GM19193 (cell line): ENCODE results near the gene BRAP.
A peak's percentile ranks its signal among the peaks of the same experiment; 100 is the strongest.

ENCODE experiments used
- POLR2A ChIP-seq: IDR thresholded peaks from 4 replicates; pipeline ENCODE4 v1.6.1; 2011; ENCODE audit not compliant: insufficient read depth, insufficient read length; ENCODE audit errors: extremely low read depth

BRAP gene, protein sequence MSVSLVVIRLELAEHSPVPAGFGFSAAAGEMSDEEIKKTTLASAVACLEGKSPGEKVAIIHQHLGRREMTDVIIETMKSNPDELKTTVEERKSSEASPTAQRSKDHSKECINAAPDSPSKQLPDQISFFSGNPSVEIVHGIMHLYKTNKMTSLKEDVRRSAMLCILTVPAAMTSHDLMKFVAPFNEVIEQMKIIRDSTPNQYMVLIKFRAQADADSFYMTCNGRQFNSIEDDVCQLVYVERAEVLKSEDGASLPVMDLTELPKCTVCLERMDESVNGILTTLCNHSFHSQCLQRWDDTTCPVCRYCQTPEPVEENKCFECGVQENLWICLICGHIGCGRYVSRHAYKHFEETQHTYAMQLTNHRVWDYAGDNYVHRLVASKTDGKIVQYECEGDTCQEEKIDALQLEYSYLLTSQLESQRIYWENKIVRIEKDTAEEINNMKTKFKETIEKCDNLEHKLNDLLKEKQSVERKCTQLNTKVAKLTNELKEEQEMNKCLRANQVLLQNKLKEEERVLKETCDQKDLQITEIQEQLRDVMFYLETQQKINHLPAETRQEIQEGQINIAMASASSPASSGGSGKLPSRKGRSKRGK

DNA sequence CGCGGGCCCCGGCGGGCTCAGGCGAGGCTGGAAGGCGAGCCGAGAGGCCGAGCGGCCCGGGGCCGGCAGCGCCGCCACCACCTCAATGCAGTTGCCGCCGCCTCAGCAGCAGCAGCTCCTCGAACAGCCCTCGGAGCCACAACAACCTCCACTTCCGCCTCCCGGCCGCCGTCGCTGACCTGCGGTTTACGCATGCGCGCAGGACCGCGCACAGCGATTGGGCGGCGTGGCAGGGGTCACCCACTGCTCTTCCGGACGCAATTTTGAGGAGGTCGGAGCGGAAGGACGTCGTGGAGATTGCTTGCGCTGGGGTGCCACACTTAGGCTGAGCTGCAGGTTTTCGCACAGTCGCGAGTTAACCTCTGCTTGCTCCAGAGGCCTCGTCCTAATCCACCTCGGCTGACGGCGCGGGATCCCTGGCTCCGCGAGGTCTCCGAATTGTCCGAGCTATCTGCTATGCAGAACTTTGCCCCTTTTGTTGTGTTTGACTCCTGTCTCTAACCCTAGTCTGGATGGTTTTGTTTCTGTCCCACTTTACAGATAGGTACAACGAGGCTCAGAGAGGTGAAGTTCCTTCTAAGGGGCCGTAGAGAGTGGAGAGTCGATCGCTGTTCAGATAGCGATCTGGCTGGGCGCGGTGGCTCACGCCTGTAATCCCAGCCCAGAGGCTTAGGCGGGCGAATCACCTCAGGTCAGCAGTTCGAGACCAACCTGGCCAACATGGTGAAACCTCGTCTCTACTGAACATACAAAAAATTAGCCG, at the start of gene BRAP, which contains the start of gene ACAD10:
BRAP (minus strand) TSS at position 146 of the 763 bp plus-strand sequence. CDS start 164 bp downstream, outside the sequence.
ACAD10 (plus strand) TSS at position 243 of the 763 bp plus-strand sequence. CDS start 6,657 bp downstream, outside the sequence.
- peak; percentile 98 for TF ChIP-seq POLR2A

GRCh38 chr12:111733340-111733915, 47.7 kb upstream of the BRAP start:
- no peak for TF ChIP-seq POLR2A

DNA sequence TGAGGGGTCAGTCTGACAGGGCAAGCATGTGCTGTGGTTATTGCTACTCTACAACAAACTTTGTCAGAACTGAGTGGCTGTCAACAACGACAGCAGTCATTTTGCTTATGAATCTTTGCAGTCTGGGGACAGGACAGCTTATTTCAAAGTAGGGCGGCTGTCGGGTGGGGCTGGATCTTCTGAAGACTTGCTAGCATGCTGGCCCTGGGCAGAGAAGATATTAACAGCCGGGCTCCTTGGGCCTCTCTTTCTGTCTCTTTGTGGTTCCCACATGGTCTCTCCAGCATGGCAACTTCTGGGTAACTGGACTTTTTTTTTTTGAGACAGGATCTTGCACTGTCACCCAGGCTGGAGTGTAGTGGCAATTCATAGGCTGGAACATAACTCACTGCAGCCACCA, 47.0 kb upstream of the BRAP start:
- no peak for TF ChIP-seq POLR2A

GRCh38 chr12:111730420-111730819, 44.7 kb upstream of the BRAP start:
- TF ChIP-seq POLR2A, result no peak

- no peak for TF ChIP-seq POLR2A
Measured at GRCh38 chr12:111728795-111729194, 43.0 kb upstream of the BRAP start.

DNA sequence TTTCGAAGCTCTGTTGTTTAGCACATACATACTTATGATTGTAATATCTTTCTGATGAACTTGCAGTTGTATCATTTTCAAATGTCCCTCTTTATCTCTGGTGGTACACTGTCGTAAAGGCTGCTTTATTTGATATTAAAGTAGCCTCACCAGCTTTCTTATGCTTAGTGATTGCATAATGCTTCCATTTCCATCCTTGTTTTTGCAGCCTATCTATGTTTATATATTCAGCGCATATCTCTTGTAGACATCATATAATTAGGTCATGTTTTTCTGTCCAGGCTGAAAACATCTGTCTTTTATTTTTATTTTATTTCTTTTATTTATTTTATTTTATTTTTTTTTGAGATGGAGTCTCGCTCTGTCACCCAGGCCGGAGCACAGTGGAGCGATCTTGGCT, 34.7 kb upstream of the BRAP start:
- no peak for TF ChIP-seq POLR2A

GRCh38 chr12:111715279-111715678, 29.5 kb upstream of the BRAP start:
- no peak for TF ChIP-seq POLR2A

GRCh38 chr12:111706145-111706544, 20.4 kb upstream of the BRAP start:
- TF ChIP-seq POLR2A, result no peak

- no peak for TF ChIP-seq POLR2A
Measured at GRCh38 chr12:111705672-111706071, 19.9 kb upstream of the BRAP start.

- no peak for TF ChIP-seq POLR2A
Measured at GRCh38 chr12:111699962-111700361, 14.2 kb upstream of the BRAP start.

DNA sequence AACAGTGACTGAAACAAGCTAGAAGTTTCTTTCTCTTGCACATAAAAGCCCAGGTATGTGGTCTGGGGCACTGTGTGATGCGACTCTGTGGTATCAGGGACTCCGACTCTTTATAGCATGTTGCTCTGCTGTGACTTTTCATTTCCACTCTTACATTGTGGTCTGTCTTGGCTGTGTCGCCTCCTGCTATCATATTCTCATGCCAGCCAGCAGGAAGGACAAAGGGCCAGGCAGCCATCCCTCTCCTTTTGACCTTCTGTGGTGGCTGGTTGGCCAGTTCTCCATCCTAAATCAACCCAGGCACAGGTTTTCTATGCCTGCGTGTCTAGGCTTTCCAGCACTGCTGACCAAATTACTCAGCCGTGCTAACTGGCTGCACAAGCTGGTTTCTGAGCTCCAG, 8.1 kb upstream of the BRAP start:
- no peak for TF ChIP-seq POLR2A

GRCh38 chr12:111692575-111693210, 6.9 kb upstream of the BRAP start:
- no peak for TF ChIP-seq POLR2A

- no peak for TF ChIP-seq POLR2A
Measured at GRCh38 chr12:111691262-111691661, 5.5 kb upstream of the BRAP start.

- no peak for TF ChIP-seq POLR2A
Measured at GRCh38 chr12:111687952-111688351, 2.2 kb upstream of the BRAP start.

DNA sequence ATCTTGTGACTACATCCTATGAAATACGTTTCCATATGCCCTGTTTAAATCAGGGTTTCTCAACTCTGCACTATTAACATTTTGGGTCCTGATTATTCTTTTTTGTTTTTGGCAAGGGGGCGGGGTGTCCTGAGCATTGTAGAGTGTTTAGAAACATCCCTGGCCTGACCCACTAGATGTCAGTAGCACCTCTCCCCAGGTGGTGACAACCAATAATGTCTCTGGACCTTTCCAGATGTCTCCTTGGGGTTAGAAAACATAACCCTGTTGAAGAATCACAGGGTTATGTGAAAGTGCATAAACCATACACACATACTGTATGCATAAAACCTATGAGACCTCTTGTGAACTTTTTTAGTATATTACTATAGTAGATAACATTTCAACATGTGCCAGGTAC, 1.5 kb upstream of the BRAP start:
- TF ChIP-seq POLR2A, result no peak

- no peak for TF ChIP-seq POLR2A
Measured at GRCh38 chr12:111686574-111687105, 884 bp upstream of the BRAP start.
